Superior temporal gyrus (tissue), 1 donor: ENCODE results near the gene ZDHHC5.

Experiments used
- DNase-seq: peaks from one replicate; pipeline ENCODE4 v3.0.0-alpha.2; 2016; ENCODE audit errors: extremely low spot score

Gene ZDHHC5

DNA sequence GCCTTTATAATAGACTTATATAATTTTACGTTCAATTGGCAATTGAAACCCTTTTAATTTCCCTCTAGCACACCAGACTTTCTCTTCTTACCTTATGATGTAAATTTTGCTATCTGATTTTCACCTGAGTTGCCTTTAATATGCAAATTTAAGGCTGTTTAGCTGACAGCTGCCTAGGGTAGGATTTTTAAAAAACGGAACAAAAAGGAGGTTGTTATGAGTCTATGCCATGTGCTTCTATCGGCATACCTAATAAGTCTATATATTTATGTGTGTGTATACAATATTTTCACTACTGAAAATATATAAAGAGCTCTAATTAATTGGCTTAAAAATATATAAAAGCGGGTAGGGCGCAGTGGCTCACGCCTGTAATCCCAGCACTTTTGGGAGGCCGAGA lies 61.6 kb downstream of the ZDHHC5 start:
- no peak for DNase-seq

DNA sequence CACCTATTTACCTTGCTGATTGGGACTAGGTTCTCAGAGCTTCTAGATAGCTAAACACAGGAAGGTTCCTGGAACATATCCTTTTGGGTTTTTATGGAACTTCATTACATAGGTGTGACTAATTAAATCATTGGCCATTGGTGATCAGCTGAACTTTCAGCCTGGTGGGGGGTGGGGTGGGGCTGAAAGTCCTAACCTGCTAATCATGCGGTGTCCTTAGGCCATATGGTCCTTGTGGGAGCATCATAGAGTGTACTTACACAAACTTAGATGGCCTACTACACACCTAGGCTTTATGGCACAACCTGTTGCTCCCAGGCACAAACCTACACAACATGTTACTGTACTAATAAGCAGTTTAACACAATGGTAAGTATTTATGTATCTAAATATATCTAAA lies 64.7 kb downstream of the ZDHHC5 start:
- DNase-seq = no peak

DNA sequence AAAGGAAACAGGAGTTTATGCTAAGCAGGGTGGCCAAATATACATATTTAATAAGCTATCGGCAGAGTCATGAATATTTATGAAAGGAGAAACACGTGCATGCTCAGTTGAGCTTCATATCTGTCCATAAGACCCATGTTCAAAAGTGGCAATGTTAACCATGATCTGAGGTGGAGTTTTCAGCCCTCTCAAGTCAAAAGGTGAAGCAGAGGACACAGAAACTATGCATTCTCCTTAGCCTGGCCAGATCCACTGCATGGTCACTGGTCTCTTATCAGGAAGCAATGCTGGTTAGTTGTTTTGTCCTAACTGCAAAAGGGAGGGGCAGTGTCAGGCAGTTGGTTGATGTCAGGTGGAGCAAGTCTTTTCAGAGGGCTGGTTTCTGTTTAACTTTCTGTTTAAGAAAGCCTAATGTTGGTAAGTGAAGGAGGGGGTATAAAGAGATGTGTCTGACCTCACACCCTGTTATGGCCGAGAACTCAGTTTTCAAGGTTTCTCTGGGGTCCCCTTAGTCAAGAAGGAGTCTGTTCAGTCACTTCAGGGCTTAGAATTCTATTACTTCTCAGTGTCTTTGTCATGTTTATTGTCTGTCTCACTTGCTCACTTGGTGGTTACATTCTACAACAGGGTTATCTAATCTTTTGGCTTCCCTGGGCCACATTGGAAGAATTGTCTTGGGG lies 67.8 kb downstream of the ZDHHC5 start:
- no peak for DNase-seq

DNA sequence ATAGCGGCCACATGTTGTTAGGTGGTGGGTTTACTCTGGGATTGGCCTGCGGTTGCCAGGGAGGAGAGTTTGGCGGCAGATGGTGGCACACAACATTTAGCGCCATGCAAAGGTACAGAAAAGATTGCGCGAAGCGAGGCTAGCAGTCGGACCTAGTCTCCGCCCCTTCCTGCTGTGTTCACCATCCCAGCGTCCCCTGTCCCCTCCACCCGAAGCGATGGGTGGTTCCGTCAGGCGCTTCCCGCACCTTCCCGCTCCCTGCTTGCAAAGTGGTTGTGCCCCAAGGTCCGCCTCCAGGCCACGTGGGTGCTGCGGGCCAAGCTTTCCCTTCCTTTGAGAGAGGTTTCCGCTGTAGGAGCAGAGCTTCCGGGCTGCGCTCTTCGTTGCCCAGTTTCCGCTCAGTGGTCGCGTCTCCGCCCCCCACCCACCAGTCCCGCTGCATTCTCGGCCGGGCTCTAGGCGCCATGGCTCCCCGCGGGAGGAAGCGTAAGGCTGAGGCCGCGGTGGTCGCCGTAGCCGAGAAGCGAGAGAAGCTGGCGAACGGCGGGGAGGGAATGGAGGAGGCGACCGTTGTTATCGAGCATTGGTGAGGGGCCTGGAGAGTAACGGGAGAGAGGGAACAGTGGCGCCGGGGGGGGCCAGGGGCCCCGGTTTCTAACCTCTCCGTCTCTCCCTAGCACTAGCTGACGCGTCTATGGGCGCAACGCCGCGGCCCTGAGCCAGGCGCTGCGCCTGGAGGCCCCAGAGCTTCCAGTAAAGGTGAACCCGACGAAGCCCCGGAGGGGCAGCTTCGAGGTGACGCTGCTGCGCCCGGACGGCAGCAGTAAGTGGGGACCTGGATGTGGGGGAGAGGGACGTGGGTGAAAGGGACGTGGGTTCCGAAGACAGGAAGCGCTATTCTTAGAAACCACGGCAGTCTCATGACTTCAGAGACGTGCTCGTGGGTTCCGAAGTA lies 73.5 kb downstream of the ZDHHC5 start, which contains the start of gene SELENOH:
TSS of gene SELENOH (plus strand) at position 360 of the 955 bp plus-strand sequence. CDS start at position 465, 105 bp downstream.
- DNase-seq = peak; percentile 95

DNA sequence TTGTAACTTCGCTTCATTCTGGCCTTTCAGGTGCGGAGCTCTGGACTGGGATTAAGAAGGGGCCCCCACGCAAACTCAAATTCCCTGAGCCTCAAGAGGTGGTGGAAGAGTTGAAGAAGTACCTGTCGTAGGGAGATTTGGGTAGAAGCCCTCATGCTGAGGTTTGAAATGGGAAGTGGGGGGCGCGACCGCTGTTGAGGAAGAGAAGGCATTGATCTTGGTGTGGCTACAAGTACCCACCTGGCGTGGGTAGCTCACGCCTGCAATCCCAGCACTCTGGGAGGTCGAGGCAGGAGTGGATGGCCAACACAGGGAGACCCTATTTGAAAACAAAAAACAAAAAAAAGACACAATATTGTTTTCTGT lies 74.2 kb downstream of the ZDHHC5 start:
- no peak for DNase-seq

DNA sequence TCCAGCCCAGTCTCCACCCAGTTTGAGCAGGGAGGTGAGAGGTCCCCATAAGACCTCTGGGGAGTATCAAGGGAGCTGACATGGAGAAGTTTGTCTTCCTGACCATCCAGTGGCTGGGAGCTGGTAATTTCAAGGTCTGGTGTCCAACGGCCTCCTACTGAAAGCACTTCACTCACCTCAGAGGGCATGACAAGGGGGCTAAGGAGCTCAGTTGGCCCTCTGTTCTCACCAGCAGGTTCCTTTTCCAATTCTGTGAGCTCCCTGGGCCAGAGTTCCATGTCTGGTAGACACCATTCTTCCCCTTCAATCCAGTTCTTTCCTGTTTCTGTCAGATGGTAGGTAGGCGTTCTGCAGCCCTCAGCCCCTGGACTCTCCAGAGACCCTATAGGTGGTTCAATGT lies 76.4 kb downstream of the ZDHHC5 start:
- no peak for DNase-seq

DNA sequence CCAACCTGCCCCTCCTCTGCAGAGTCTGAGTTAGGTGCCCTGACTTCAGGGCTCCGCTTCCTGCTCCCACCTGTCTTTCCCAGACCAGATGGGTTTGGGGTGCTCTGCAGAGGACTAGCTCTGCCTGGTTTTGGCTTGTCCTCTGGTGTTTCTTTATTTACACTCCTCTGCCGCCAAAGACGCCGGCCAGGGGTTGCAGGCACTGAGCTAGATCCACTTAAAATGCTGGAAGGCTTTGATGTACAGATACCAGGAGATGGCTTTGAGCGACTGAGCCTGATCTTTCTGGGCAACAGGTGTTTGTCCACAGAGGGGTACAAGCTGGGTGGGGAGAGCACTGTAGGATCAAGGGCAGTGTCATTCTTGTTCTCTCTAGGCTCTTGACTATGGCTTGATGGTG lies 77.3 kb downstream of the ZDHHC5 start:
- no peak for DNase-seq

DNA sequence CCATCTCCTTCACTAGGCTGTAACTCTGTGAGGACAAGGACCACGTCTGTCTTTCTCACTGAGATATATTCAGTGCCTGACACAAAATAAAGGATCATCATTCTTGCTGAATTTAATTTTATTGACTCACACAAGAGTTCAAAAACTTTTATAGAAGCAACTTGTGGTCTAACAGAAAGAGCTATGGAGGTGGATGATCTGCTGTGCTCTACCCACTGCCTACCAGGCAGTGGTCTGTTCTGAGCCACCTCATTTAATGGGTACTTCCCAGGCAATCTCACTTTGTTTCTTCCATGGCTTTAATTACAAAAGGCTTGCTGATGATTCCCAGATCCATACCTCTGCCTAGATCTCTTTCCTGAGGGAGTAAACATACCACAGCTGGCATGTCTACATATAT lies 79.0 kb downstream of the ZDHHC5 start:
- DNase-seq = no peak
